ENCODE data around the gene TMEM14B. TPM values are rescaled to one million over a fixed set of nuclear protein-coding genes. Genes with fewer than 3 reads are reported as not detected.

TMEM14B gene
- total RNA-seq, 2 experiments from 2014 or later, result 41.8 to 44.1 TPM

DNA sequence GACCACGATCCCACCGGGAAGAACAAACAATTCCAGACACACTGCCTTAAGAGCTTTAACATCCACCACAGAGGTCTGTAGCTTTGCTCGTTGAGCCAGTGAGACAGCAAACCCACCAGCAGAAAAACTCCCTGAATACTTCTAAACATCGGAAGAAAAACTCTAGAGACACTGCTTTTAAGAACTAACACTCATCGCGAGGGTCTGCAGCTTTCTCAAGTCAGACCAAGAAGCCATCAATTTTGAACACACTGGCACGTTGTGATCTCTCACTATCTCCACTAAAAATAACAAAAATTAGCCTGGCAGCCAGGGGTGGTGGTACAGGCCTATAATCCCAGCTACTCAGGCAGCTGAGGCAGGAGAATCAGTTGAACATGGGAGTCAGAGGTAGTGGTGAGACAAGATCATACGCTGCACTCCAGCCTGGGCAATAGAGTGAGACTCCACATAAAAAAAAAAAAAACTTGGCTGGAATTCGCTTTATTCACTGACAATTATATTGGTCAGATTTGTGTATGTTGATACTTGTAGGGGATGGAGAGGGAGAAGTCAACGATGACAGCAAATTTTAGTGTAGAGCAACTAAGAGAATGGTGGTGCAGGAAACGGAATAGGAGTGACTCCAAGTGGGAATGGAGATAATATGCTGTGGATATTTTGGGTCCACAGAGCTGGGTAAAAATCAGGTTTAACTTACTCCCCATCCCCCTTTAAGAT, 25.6 kb upstream of the TMEM14B start:
- TF ChIP-seq, protein P1, sequence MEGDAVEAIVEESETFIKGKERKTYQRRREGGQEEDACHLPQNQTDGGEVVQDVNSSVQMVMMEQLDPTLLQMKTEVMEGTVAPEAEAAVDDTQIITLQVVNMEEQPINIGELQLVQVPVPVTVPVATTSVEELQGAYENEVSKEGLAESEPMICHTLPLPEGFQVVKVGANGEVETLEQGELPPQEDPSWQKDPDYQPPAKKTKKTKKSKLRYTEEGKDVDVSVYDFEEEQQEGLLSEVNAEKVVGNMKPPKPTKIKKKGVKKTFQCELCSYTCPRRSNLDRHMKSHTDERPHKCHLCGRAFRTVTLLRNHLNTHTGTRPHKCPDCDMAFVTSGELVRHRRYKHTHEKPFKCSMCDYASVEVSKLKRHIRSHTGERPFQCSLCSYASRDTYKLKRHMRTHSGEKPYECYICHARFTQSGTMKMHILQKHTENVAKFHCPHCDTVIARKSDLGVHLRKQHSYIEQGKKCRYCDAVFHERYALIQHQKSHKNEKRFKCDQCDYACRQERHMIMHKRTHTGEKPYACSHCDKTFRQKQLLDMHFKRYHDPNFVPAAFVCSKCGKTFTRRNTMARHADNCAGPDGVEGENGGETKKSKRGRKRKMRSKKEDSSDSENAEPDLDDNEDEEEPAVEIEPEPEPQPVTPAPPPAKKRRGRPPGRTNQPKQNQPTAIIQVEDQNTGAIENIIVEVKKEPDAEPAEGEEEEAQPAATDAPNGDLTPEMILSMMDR (IDR thresholded peaks at IDR 0.05), result no peak
- no peak for ATAC-seq (ENCODE audit: poor library complexity)
- intact Hi-C loops (cut with DNase I, micrococcal nuclease), result loop anchor here (1.0 to 2.0 kb wide), 2 partner anchors 25 to 27 kb away; partner anchors contain the start of genes C6orf52 (in 2 of the 2), PAK1IP1 (in 2 of the 2) and TMEM14B (in 1 of the 2)
- peaks cover 67% of the 10 kb centered on the region for H3K4me1 Mint-ChIP-seq (ENCODE audit: low read depth)
- Histone ChIP-seq H3K4me1 (ENCODE audit: insufficient read depth, low read length) (peaks cover 40% of the 10 kb centered on the region), H3K4me3 (ENCODE audit: low read length) (peak overlapping the region; percentile 76), H3K9me3 (ENCODE audit: control insufficient read depth in 1 of 2, insufficient read depth in 1 of 2, low read length in 2 of 2) (no peaks in the 10 kb centered on the region), H3K36me3 (ENCODE audit: insufficient read depth, low read length) (no peaks in the 10 kb centered on the region), H3K27ac (ENCODE audit: low read depth in 1 of 2, low read length in 2 of 2) (peak overlapping the region; percentile 37 to 73), H3K27me3 (ENCODE audit: control insufficient read depth in 1 of 2, insufficient read depth in 2 of 2, low read length in 2 of 2) (no peaks in the 10 kb centered on the region)
- peak overlapping the region; percentile 92 for H3K27ac Mint-ChIP-seq
- POLR2A ChIA-PET, result interaction anchor here (1.0 to 6.2 kb wide), 3 partner anchors 11 to 28 kb away, joined by 4 to 82 read pairs (median 64); partner anchors contain the start of genes C6orf52, PAK1IP1 and TMEM14B
- no peak for DNase-seq
- peaks cover 8% of the 10 kb centered on the region for H3K9me3 Mint-ChIP-seq
- no peaks in the 10 kb centered on the region for H3K27me3 Mint-ChIP-seq
- CTCF ChIA-PET, result interaction anchor here (1.0 kb wide), 1 partner anchor 11 kb away, joined by 3 read pairs; no protein-coding TSS in a partner anchor
- H3K36me3 Mint-ChIP-seq (ENCODE audit: low read depth), result peaks cover 30% of the 10 kb centered on the region
- peak overlapping the region; percentile 95 for H3K4me3 Mint-ChIP-seq

DNA sequence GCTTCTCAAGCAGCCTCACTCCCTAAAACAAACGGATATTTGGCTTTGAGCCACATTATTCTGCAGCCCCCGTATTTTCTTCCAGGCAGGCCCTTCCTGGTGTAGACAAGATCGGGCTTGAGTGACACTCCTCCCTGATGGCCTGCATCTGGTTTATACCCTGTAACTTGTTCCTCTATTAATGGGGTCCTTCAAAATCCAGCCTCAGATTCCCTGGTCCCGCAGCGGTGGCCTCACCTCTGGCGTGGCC, 25.1 kb upstream of the TMEM14B start:
- peaks cover 8% of the 10 kb centered on the region for H3K9me3 Mint-ChIP-seq

DNA sequence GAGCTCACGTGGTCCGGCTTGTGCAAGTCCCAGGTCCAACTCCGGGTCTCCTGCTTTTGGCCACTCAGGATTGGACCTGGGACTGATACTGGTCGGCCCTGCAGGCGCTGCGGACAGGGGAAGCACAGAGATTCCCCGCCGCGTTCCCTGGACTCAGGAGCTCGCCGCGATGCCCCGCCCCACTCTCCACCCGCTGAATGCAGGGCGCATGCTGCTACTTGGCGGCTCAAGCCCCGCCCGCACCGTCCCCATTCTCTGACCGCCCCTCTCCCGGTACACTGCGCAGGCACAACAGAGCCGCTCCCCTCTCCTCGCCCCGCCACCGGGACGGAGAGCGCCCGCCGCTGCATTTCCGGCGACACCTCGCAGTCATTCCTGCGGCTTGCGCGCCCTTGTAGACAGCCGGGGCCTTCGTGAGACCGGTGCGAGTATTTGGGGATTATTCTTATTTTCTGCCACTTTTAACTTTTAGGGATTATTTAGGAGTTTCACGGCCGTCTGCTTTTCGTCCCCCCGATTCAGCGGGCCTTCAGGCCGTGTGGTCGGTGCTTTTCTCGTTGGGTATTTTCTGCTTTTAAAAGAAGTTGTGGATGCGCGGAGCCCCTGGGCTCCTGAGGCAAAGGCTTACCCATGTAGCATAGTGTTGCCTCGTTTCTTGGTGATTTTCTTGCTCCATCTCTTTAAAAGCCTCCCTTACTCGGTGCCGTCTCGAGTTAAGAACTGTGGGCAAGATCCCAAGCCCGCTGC, 24.6 kb upstream of the TMEM14B start, which contains the start of gene TMEM14C:
TSS of gene TMEM14C (plus strand) at position 251 of the 747 bp plus-strand sequence. CDS start 1,544 bp downstream, outside the sequence.
- H3K9me3 ChIP-seq (ENCODE audit: control insufficient read depth in 1 of 2, insufficient read depth in 1 of 2, low read length in 2 of 2), result no peaks in the 10 kb centered on the region
- peaks cover 38% of the 10 kb centered on the region for H3K36me3 Mint-ChIP-seq (ENCODE audit: low read depth)
- H3K4me1 Mint-ChIP-seq (ENCODE audit: low read depth), result peaks cover 69% of the 10 kb centered on the region

More for the DNA sequence above, 25.1 kb upstream of the TMEM14B start:
- ATAC-seq (ENCODE audit: poor library complexity), result no peak
- Mint-ChIP-seq H3K27me3 (no peaks in the 10 kb centered on the region), H3K4me3 (peak overlapping the region; percentile 95), H3K4me1 (ENCODE audit: low read depth) (peaks cover 67% of the 10 kb centered on the region), H3K36me3 (ENCODE audit: low read depth) (peaks cover 34% of the 10 kb centered on the region), H3K27ac (peak overlapping the region; percentile 92)
- TF ChIP-seq, protein P1 (IDR thresholded peaks at IDR 0.05), result no peak
- intact Hi-C loops (cut with DNase I, micrococcal nuclease), result loop anchor here in 1 of 2 experiments (1.0 kb wide), 1 partner anchor 25 kb away; the partner anchor contains the start of gene TMEM14B
- Histone ChIP-seq H3K27me3 (ENCODE audit: control insufficient read depth in 1 of 2, insufficient read depth in 2 of 2, low read length in 2 of 2) (no peaks in the 10 kb centered on the region), H3K27ac (ENCODE audit: low read depth in 1 of 2, low read length in 2 of 2) (peak overlapping the region; percentile 37 to 73), H3K4me1 (ENCODE audit: insufficient read depth, low read length) (peaks cover 40% of the 10 kb centered on the region), H3K9me3 (ENCODE audit: control insufficient read depth in 1 of 2, insufficient read depth in 1 of 2, low read length in 2 of 2) (no peaks in the 10 kb centered on the region), H3K4me3 (ENCODE audit: low read length) (peak overlapping the region; percentile 76), H3K36me3 (ENCODE audit: insufficient read depth, low read length) (no peaks in the 10 kb centered on the region)
- ChIA-PET POLR2A (interaction anchor here (5.2 to 6.2 kb wide), 2 partner anchors 25 to 28 kb away, joined by 64 to 82 read pairs; partner anchors contain the start of genes C6orf52, PAK1IP1 and TMEM14B), CTCF (interaction anchor here (1.0 kb wide), 1 partner anchor 11 kb away, joined by 3 read pairs; no protein-coding TSS in a partner anchor)
- DNase-seq, result peak in 1 of 14 experiments; percentile 20

More for the DNA sequence above, 24.6 kb upstream of the TMEM14B start, which contains the start of gene TMEM14C:
- no peaks in the 10 kb centered on the region for H3K27me3 Mint-ChIP-seq
- peak within 1 kb of the TSS; percentile 37 to 73 for H3K27ac ChIP-seq (ENCODE audit: low read depth in 1 of 2, low read length in 2 of 2)
- ChIA-PET CTCF (interaction anchor here (1.0 kb wide), 1 partner anchor 12 kb away, joined by 3 read pairs; no protein-coding TSS in a partner anchor), POLR2A (interaction anchor here (1.7 to 6.2 kb wide), 3 partner anchors 15 to 29 kb away, joined by 3 to 82 read pairs (median 64); partner anchors contain the start of genes C6orf52, PAK1IP1 and TMEM14B)
- peaks cover 8% of the 10 kb centered on the region for H3K9me3 Mint-ChIP-seq
- DNase-seq (peak; percentile 44 to 91 (median 78)), ATAC-seq (ENCODE audit: poor library complexity) (peak; percentile 57)
- H3K27me3 ChIP-seq (ENCODE audit: control insufficient read depth in 1 of 2, insufficient read depth in 2 of 2, low read length in 2 of 2), result no peaks in the 10 kb centered on the region
- TF ChIP-seq, protein P1 (IDR thresholded peaks at IDR 0.05), result no peak
- peak within 1 kb of the TSS; percentile 95 for H3K4me3 Mint-ChIP-seq
- intact Hi-C loops (cut with DNase I, micrococcal nuclease), result loop anchor here in 1 of 2 experiments (1.0 kb wide), 1 partner anchor 24 kb away; the partner anchor contains the start of gene TMEM14B
- H3K27ac Mint-ChIP-seq, result peak within 1 kb of the TSS; percentile 92
- no peaks in the 10 kb centered on the region for H3K36me3 ChIP-seq (ENCODE audit: insufficient read depth, low read length)
- H3K4me3 ChIP-seq (ENCODE audit: low read length), result peak within 1 kb of the TSS; percentile 76
- peaks cover 40% of the 10 kb centered on the region for H3K4me1 ChIP-seq (ENCODE audit: insufficient read depth, low read length)
